ENCODE data around the gene CWH43.

- TF ChIP-seq POLR2A (IDR thresholded peaks at IDR 0.05; ENCODE audit: low read depth, low read length) (no peak), TAF1 (IDR thresholded peaks at IDR 0.05; ENCODE audit: low read depth, low read length) (no peak), POLR2AphosphoS5 (IDR thresholded peaks at IDR 0.05; ENCODE audit: low read depth, low read length) (no peak), SPI1 (IDR thresholded peaks at IDR 0.05; ENCODE audit: low read depth, low read length) (no peak)
Observed at GRCh38 chr4:48967101-48967500, 19.0 kb upstream of the CWH43 start.

All from GM12891 (cell line).